ENCODE measurements around the gene ADGRE2.
"Not testable (repeated sequence)": the region's sequence is repeated elsewhere in the genome, so short reads cannot be mapped to it uniquely, and the experiment has no call there.

DNA sequence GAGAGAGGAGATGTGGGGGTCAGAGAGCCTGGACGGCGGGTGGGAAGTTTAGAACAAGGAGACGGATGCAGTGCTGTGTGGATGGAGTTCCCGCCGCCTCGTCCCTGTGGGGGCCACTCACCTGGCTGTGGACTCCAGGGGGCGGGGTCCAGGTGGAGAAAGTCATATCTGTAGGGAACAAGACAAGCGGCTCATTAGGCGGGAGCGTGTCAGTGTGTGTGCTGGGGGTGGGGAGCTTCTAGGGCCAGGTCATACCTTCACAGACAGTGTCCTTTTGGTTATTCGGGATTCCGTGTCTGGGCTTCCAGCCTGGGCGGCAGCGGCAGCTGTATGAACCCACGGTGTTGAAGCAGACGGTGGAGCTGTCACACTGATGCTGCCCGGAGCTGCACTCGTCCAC is 13.0 kb downstream of the ADGRE2 start:
- TF ChIP-seq, protein P1, sequence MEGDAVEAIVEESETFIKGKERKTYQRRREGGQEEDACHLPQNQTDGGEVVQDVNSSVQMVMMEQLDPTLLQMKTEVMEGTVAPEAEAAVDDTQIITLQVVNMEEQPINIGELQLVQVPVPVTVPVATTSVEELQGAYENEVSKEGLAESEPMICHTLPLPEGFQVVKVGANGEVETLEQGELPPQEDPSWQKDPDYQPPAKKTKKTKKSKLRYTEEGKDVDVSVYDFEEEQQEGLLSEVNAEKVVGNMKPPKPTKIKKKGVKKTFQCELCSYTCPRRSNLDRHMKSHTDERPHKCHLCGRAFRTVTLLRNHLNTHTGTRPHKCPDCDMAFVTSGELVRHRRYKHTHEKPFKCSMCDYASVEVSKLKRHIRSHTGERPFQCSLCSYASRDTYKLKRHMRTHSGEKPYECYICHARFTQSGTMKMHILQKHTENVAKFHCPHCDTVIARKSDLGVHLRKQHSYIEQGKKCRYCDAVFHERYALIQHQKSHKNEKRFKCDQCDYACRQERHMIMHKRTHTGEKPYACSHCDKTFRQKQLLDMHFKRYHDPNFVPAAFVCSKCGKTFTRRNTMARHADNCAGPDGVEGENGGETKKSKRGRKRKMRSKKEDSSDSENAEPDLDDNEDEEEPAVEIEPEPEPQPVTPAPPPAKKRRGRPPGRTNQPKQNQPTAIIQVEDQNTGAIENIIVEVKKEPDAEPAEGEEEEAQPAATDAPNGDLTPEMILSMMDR (IDR thresholded peaks at IDR 0.05): not testable (repeated sequence)
- TF ChIP-seq POLR2A, EP300 (IDR thresholded peaks at IDR 0.05): not testable (repeated sequence)

Data from suprapubic skin (tissue), 3 donors.